Testis (tissue), 3 donors: Measurements from ENCODE around the gene PGRMC2. TPM values are rescaled to one million over a fixed set of nuclear protein-coding genes. Genes with fewer than 3 reads are reported as not detected.
A peak's percentile ranks its signal among the peaks of the same experiment; 100 is the strongest.

Experiments used
- DNase-seq: peaks from one replicate; pipeline ENCODE4 v3.0.0-alpha.2; 2019
- H3K27ac ChIP-seq, 2 donors: fragments of 200-600 bp; sonication (generic); one replicate each; pipeline ENCODE4 v1.5.1; 2019
- H3K27me3 ChIP-seq: fragments of 200-600 bp; sonication (generic); one replicate; pipeline ENCODE4 v1.5.1; 2019
- H3K36me3 ChIP-seq: fragments of 200-600 bp; sonication (generic); one replicate; pipeline ENCODE4 v1.5.1; 2017; ENCODE audit warnings: low read depth; ENCODE audit errors: missing control alignments
- H3K4me1 ChIP-seq: fragments of 200-600 bp; sonication (generic); one replicate; pipeline ENCODE4 v1.5.1; 2019
- H3K4me3 ChIP-seq, 2 donors: fragments of 200-600 bp; sonication (generic); one replicate each; pipeline ENCODE4 v1.5.1; 2017 to 2019
- H3K9me3 ChIP-seq: fragments of 200-600 bp; sonication (generic); one replicate; pipeline ENCODE4 v1.5.1; 2017
- POLR2A ChIP-seq: fragments of 450-650 bp; IDR thresholded peaks from one replicate; pipeline ENCODE4 v1.6.1; 2017; ENCODE audit warnings: antibody characterized with exemption, mild to moderate bottlenecking, moderate library complexity
- WGBS, 2 donors: methylation state at CpG; one replicate each; pipeline ENCODE4 v1.1.5; 2018; 5-methylcytosine and 5-hydroxymethylcytosine counted together
- intact Hi-C: fragments of 100-400 bp; cut with DNase I; formaldehyde crosslinking; loops from one replicate; pipeline ENCODE4 v1.15.1; 2023; ENCODE audit warnings: low total_unique reads
- polyA plus RNA-seq: library from polyadenylated mRNA; stranded (reverse); fragments of 350-450 nt; fragmentation: Illumina TruSeq; extraction: RNeasy Lipid Tissue Mini Kit (QIAGEN cat#74804); gene quantifications from one replicate; pipeline ENCODE4 v1.2.3, GENCODE V29; 2014; ENCODE audit warnings: low read depth, low replicate concordance; ENCODE audit not compliant: insufficient read depth
- total RNA-seq, 2 donors: library from RNA; depleted of rRNA; stranded (reverse); fragments of >200 nt; gene quantifications; one replicate each; pipeline ENCODE4 v1.2.3, GENCODE V29; 2016
- TF ChIP-seq, protein P1 (sequence below), 3 experiments: fragments of 450-650 bp in 2 of 3; fragments of 200-600 bp in 1 of 3; sonication (generic) in 1 of 3; IDR thresholded peaks; one replicate each; pipeline ENCODE4 v1.5.1; 2016 to 2019; ENCODE audit warnings: antibody characterized with exemption in 3 of 3, mild to moderate bottlenecking in 2 of 3, moderate library complexity in 1 of 3

The PGRMC2 gene
- total and polyA plus RNA-seq, 3 donors from 2014 or later, result 32.3 to 85.3 (median 41.2) TPM

- WGBS, 2 donors, result 0 to 1% methylated on average over 39 to 84 of the region's 86 CpGs
- no peaks in the 10 kb centered on the region for H3K9me3 ChIP-seq
- DNase-seq, result peak; percentile 99
- H3K27ac ChIP-seq, result peak overlapping the region; percentile 86 to 95
- peaks cover 10% of the 10 kb centered on the region for H3K4me1 ChIP-seq
- intact Hi-C loops, result no loop called here
- no peaks in the 10 kb centered on the region for H3K36me3 ChIP-seq
- no peaks in the 10 kb centered on the region for H3K27me3 ChIP-seq
- TF ChIP-seq, protein P1, sequence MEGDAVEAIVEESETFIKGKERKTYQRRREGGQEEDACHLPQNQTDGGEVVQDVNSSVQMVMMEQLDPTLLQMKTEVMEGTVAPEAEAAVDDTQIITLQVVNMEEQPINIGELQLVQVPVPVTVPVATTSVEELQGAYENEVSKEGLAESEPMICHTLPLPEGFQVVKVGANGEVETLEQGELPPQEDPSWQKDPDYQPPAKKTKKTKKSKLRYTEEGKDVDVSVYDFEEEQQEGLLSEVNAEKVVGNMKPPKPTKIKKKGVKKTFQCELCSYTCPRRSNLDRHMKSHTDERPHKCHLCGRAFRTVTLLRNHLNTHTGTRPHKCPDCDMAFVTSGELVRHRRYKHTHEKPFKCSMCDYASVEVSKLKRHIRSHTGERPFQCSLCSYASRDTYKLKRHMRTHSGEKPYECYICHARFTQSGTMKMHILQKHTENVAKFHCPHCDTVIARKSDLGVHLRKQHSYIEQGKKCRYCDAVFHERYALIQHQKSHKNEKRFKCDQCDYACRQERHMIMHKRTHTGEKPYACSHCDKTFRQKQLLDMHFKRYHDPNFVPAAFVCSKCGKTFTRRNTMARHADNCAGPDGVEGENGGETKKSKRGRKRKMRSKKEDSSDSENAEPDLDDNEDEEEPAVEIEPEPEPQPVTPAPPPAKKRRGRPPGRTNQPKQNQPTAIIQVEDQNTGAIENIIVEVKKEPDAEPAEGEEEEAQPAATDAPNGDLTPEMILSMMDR (IDR thresholded peaks at IDR 0.05), result peak in 1 of 3 experiments; percentile 38
- no peak for TF ChIP-seq POLR2A
- H3K4me3 ChIP-seq, result peak overlapping the region; percentile 89 to 92
Measured at GRCh38 chr4:128287871-128288688, 467 bp upstream of the PGRMC2 start.

GRCh38 chr4:128286474-128287058 lies 1.0 kb downstream of the PGRMC2 start:
- TF ChIP-seq, protein P1 (IDR thresholded peaks at IDR 0.05), result no peak
- TF ChIP-seq POLR2A, result no peak
- DNase-seq, result no peak
- Histone ChIP-seq H3K27ac (peak overlapping the region; percentile 86 to 95), H3K4me3 (peak overlapping the region; percentile 89 to 92), H3K9me3 (no peaks in the 10 kb centered on the region), H3K36me3 (no peaks in the 10 kb centered on the region), H3K4me1 (peaks cover 10% of the 10 kb centered on the region), H3K27me3 (no peaks in the 10 kb centered on the region)
- intact Hi-C loops, result no loop called here
- WGBS, 2 donors, result 2% methylated on average over 11 of the region's 11 CpGs

- intact Hi-C loops, result no loop called here
- 65 to 76% methylated on average over 18 of the region's 18 CpGs for WGBS, 2 donors
- H3K27ac ChIP-seq, result no peak overlapping the region
- DNase-seq, result no peak
- no peak overlapping the region for H3K4me3 ChIP-seq
- H3K4me1 ChIP-seq, result peaks cover 10% of the 10 kb centered on the region
- no peaks in the 10 kb centered on the region for H3K27me3 ChIP-seq
- H3K36me3 ChIP-seq, result no peaks in the 10 kb centered on the region
- no peaks in the 10 kb centered on the region for H3K9me3 ChIP-seq
- TF ChIP-seq POLR2A, result no peak
- TF ChIP-seq, protein P1 (IDR thresholded peaks at IDR 0.05), result no peak
Measured at GRCh38 chr4:128285085-128285997, 2.3 kb downstream of the PGRMC2 start.

DNA sequence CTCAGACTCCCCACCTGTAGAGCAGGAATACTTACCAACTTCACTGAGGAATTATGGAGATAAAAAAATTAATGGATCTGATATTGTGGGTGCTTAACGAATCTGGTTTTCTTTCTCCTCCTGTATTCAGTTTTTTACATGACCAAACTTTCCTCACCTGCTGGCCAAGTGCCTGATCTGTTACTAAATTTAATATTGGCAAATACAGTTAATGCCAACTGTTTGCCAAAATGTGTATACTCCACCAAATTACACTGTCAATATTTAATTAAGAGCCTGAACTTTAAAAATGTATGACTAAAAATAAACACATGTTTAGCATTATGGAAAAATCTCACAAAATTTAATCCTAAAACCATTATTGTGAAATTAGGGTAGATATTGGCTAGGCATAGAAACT lies 3.3 kb downstream of the PGRMC2 start:
- Histone ChIP-seq H3K36me3 (no peaks in the 10 kb centered on the region), H3K4me1 (peaks cover 10% of the 10 kb centered on the region), H3K9me3 (no peaks in the 10 kb centered on the region), H3K27ac (no peak overlapping the region), H3K4me3 (no peak overlapping the region), H3K27me3 (no peaks in the 10 kb centered on the region)
- no peak for DNase-seq
- WGBS, 2 donors, result 77 to 87% methylated on average over 1 of the region's 1 CpG
- TF ChIP-seq, protein P1 (IDR thresholded peaks at IDR 0.05), result no peak
- no peak for TF ChIP-seq POLR2A
- intact Hi-C loops, result no loop called here
